OCI-LY1 (cell line): Measurements from ENCODE around the gene GABRG3.

Source experiments
- H2AFZ ChIP-seq: fragments of 200-600 bp; sonication (generic), shearing (Covaris generic); 2 replicates; pipeline ENCODE4 v1.6.0; 2014; ENCODE audit warnings: antibody characterized with exemption, mild to moderate bottlenecking, low read length
- H3F3A ChIP-seq: fragments of 200-600 bp; sonication (generic), shearing (Covaris generic); 2 replicates; pipeline ENCODE4 v1.6.0; 2014; ENCODE audit warnings: mild to moderate bottlenecking, antibody characterized with exemption, low read length, moderate library complexity; ENCODE audit not compliant: insufficient read depth
- H3K27ac ChIP-seq: fragments of 200-600 bp; sonication (generic); 2 replicates; pipeline ENCODE4 v1.5.1; 2014; ENCODE audit warnings: low read length, mixed run types, mild to moderate bottlenecking, low read depth; ENCODE audit not compliant: poor library complexity, severe bottlenecking
- H3K27me3 ChIP-seq: fragments of 200-600 bp; sonication (generic); 2 replicates; pipeline ENCODE4 v1.6.0; 2014; ENCODE audit warnings: antibody characterized with exemption, mild to moderate bottlenecking, low read length, moderate library complexity; ENCODE audit not compliant: insufficient read depth
- H3K36me3 ChIP-seq: fragments of 200-600 bp; sonication (generic); 2 replicates; pipeline ENCODE4 v1.6.1; 2014; ENCODE audit warnings: mild to moderate bottlenecking, antibody characterized with exemption, low read length, moderate library complexity, mixed read lengths; ENCODE audit not compliant: insufficient read depth
- H3K4me1 ChIP-seq: fragments of 200-600 bp; sonication (generic); 2 replicates; pipeline ENCODE4 v1.5.1; 2014; ENCODE audit warnings: mild to moderate bottlenecking, low read length, moderate library complexity; ENCODE audit not compliant: insufficient read depth, severe bottlenecking
- H3K4me2 ChIP-seq: fragments of 200-600 bp; sonication (generic), shearing (Covaris generic); 2 replicates; pipeline ENCODE4 v1.6.1; 2014; ENCODE audit warnings: low read length
- H3K4me3 ChIP-seq: fragments of 200-600 bp; sonication (generic); 2 replicates; pipeline ENCODE4 v1.5.1; 2014; ENCODE audit warnings: low read length, low read depth, mild to moderate bottlenecking, mixed read lengths; ENCODE audit not compliant: poor library complexity, severe bottlenecking
- H3K79me2 ChIP-seq: fragments of 200-600 bp; shearing (Covaris generic); 2 replicates; pipeline ENCODE4 v1.6.1; 2016; ENCODE audit warnings: mixed run types, low read length, mixed read lengths; ENCODE audit not compliant: insufficient read depth
- H3K9ac ChIP-seq: fragments of 200-600 bp; sonication (generic), shearing (Covaris generic); 2 replicates; pipeline ENCODE4 v1.6.1; 2014; ENCODE audit warnings: mild to moderate bottlenecking, low read length, mixed read lengths
- H3K9me2 ChIP-seq: fragments of 200-600 bp; sonication (generic), shearing (Covaris generic); 2 replicates; pipeline ENCODE4 v1.6.1; 2014; ENCODE audit warnings: low read depth, mild to moderate bottlenecking, low read length, mixed read lengths
- H3K9me3 ChIP-seq: fragments of 200-600 bp; shearing (Covaris generic); 2 replicates; pipeline ENCODE4 v1.6.1; 2014; ENCODE audit warnings: low read length, mixed read lengths
- H4K20me1 ChIP-seq: fragments of 200-600 bp; sonication (generic), shearing (Covaris generic); 2 replicates; pipeline ENCODE4 v1.6.0; 2016; ENCODE audit warnings: mild to moderate bottlenecking, low read length; ENCODE audit not compliant: insufficient read depth
- EZH2 ChIP-seq: fragments of 200-600 bp; sonication (generic), shearing (Covaris generic); IDR thresholded peaks from 2 replicates; pipeline ENCODE4 v1.8.0; 2017; ENCODE audit warnings: borderline replicate concordance, mixed run types, mild to moderate bottlenecking, antibody characterized with exemption, low read length, moderate library complexity, mixed read lengths
- TF ChIP-seq, protein P1 (sequence below): fragments of 200-600 bp; sonication (generic), shearing (Covaris generic); IDR thresholded peaks from 2 replicates; pipeline ENCODE4 v1.5.1; 2017; ENCODE audit warnings: mild to moderate bottlenecking, antibody characterized with exemption, low read length, moderate library complexity, mixed read lengths

GABRG3 gene

DNA sequence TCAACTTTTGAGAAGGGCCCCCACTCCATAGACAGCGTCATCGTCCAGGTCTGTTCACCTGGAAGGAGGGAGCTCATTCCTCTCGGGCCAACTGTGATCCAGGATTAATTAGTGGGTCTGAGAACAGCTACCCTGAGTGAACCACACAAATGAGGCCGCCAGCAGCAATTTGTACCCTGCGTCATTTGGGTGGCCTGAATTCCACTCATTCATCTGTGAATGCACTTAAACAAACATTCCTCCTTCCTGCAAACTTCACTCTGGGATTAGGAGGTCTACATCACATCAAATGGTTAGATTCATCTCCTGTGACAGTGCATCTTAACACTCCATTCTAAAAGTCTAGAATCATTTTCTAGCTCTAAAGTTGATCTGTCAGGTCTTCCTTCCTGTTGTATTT, 201.8 kb downstream of the GABRG3 start:
- H3K4me2 ChIP-seq = no peak overlapping the region

GRCh38 chr15:27175472-27176153, 204.6 kb downstream of the GABRG3 start:
- no peaks in the 10 kb centered on the region for H3K79me2 ChIP-seq
- no peak overlapping the region for H2AFZ ChIP-seq
- H3K9ac ChIP-seq = no peak overlapping the region
- no peaks in the 10 kb centered on the region for H3K27me3 ChIP-seq
- TF ChIP-seq, protein P1, sequence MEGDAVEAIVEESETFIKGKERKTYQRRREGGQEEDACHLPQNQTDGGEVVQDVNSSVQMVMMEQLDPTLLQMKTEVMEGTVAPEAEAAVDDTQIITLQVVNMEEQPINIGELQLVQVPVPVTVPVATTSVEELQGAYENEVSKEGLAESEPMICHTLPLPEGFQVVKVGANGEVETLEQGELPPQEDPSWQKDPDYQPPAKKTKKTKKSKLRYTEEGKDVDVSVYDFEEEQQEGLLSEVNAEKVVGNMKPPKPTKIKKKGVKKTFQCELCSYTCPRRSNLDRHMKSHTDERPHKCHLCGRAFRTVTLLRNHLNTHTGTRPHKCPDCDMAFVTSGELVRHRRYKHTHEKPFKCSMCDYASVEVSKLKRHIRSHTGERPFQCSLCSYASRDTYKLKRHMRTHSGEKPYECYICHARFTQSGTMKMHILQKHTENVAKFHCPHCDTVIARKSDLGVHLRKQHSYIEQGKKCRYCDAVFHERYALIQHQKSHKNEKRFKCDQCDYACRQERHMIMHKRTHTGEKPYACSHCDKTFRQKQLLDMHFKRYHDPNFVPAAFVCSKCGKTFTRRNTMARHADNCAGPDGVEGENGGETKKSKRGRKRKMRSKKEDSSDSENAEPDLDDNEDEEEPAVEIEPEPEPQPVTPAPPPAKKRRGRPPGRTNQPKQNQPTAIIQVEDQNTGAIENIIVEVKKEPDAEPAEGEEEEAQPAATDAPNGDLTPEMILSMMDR = no peak
- TF ChIP-seq EZH2 = no peak
- H3K36me3 ChIP-seq = no peaks in the 10 kb centered on the region
- no peaks in the 10 kb centered on the region for H3K9me2 ChIP-seq
- no peak overlapping the region for H3K27ac ChIP-seq
- H3K4me3 ChIP-seq = no peak overlapping the region
- H3F3A ChIP-seq = no peaks in the 10 kb centered on the region
- no peaks in the 10 kb centered on the region for H4K20me1 ChIP-seq
- H3K9me3 ChIP-seq = no peaks in the 10 kb centered on the region
- H3K4me2 ChIP-seq = no peak overlapping the region
- H3K4me1 ChIP-seq = no peaks in the 10 kb centered on the region

More for the DNA sequence above, 201.8 kb downstream of the GABRG3 start:
- no peak overlapping the region for H2AFZ ChIP-seq
- no peak overlapping the region for H3K4me3 ChIP-seq
- H3K4me1 ChIP-seq = no peaks in the 10 kb centered on the region
- no peak overlapping the region for H3K27ac ChIP-seq
- TF ChIP-seq, protein P1 = no peak
- H3K79me2 ChIP-seq = no peaks in the 10 kb centered on the region
- H3F3A ChIP-seq = no peaks in the 10 kb centered on the region
- no peaks in the 10 kb centered on the region for H3K9me2 ChIP-seq
- no peaks in the 10 kb centered on the region for H4K20me1 ChIP-seq
- no peak overlapping the region for H3K9ac ChIP-seq
- H3K9me3 ChIP-seq = no peaks in the 10 kb centered on the region
- H3K27me3 ChIP-seq = no peaks in the 10 kb centered on the region
- H3K36me3 ChIP-seq = no peaks in the 10 kb centered on the region

DNA sequence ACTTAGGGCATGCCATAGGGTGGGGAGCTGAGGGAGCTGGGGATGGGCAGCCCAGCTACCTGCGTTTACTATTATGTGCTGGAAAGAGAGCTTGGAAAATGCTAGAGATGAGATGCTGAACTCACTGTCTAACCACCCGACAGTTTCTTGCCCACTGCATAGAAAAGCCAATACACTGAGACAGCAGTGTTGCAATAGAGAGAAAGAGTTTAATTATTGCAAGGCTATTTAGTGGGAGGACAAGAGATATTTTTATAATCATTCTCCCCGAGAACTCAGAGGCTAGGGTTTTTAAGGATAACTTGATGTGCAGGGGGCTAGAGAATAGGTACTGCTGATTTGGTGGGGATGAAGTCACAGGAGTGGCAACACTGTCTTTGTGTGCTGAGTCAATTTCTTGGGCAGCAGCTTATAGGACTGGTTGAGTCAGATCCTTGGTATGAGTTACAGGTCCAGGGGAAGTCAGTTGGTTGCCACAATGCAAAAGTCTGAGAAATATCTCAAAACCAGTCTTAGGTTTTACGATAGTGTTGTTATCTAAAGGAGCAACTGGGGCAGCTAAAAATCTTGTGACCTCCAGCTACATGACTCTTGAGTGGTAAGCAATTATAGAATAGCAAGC, 205.9 kb downstream of the GABRG3 start:
- TF ChIP-seq EZH2 = no peak
- TF ChIP-seq, protein P1 = no peak
- H3K27ac ChIP-seq = no peak overlapping the region
- H3K9me2 ChIP-seq = no peaks in the 10 kb centered on the region
- H2AFZ ChIP-seq = no peak overlapping the region
- H3K9me3 ChIP-seq = no peaks in the 10 kb centered on the region
- no peaks in the 10 kb centered on the region for H3F3A ChIP-seq
- no peaks in the 10 kb centered on the region for H3K4me1 ChIP-seq
- no peaks in the 10 kb centered on the region for H3K36me3 ChIP-seq
- H3K79me2 ChIP-seq = no peaks in the 10 kb centered on the region
- H3K9ac ChIP-seq = no peak overlapping the region
- H4K20me1 ChIP-seq = no peaks in the 10 kb centered on the region
- H3K4me3 ChIP-seq = no peak overlapping the region
- no peak overlapping the region for H3K4me2 ChIP-seq
- H3K27me3 ChIP-seq = no peaks in the 10 kb centered on the region
